Activated CD4-positive, alpha-beta T cell treated with anti-CD3 and anti-CD28 coated beads, Interleukin-2, amount 50 U/mL, for 24 hours (primary cell): ENCODE measurements around the gene CES2.
"Not testable (repeated sequence)": the region's sequence is repeated elsewhere in the genome, so short reads cannot be mapped to it uniquely, and the experiment has no call there.

Experiments
- DNase-seq, 2 donors: peaks; one replicate each; pipeline ENCODE4 v3.0.0-alpha.2; 2020; ENCODE audit warnings: low read depth in 1 of 2, low spot score in 1 of 2

Gene CES2

DNA sequence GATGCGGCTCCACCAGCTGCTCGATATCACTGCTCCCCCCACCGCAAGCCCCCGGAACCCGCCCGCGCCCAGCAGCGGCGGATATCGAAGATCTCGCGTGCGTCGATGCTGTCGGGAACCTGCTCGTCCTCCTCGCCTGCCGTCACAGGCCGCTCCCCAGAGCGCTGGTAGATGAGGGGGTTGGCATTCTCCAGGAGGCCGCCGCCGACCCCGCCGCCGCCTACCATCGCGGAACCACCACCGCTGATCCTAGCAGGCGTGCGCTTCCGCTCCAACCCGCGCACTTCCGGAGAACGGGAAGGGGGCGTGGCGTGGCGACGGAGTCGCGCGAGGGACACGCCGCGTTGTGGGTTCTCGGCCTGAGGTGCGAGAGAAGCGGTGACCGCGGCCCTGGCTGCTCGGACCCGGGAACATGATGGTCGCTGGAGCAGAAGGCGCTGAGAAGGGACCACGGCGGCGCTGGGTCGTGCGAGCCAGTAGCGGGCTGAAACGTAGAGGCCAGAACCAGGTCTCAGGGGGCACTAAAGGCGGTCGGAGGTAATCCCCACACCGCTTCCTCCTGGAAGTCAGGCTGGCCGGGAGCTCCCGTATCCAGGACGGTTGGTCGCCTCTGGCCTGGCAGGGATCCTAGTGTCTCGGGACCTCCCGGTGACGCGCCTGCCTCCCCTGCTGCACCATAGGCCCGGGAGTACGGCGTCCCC lies 1.0 kb upstream of the CES2 start, which contains the start of gene CIAO2B:
CIAO2B (minus strand) TSS at position 265 of the 701 bp plus-strand sequence; CDS start at position 227, 38 bp downstream.
- peak; percentile 79 to 81 for DNase-seq

DNA sequence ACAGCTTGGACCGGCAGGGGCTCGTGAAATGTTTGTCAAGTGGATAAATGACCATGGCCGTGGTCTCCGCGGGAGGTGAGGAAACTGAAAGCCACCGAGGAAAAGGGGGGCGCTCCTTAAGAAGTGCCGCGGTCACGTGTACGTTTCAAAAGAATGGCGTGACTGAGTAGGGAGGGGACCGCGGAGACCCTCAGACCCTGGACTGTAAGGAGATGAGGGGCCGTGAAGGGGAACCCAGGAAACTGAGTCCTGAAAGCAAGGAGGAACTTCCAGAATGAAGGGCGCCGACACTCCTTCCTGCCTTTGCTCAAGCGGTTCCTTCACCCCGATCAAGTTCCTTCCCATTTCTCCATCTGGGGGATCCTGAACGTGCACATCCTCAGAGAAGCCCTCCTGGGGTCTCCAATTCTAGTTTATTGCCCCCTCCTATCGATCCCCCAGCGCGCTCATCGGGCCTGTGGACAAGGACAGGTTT lies 440 bp upstream of the CES2 start:
- not testable (repeated sequence) for DNase-seq

DNA sequence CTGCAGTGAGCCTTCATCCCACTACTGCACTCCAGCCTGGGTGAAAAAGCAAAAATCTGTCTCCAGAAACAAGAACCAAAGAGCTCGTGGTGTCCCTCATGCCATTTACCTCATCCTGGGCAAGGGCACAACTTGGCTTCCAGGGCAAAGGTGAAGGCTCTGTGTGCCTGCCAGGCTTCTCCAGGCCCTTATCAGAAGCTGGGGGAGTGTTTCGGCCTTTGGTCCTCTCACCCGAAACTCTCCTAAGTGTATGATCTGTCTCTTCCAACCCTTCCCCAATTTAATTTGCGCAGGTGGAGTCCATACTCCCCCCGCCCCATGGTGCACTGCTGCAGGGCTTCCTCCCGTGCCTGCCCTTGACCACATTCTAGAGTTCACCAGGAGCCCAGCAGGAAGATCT lies 1.1 kb downstream of the CES2 start:
- DNase-seq: no peak

DNA sequence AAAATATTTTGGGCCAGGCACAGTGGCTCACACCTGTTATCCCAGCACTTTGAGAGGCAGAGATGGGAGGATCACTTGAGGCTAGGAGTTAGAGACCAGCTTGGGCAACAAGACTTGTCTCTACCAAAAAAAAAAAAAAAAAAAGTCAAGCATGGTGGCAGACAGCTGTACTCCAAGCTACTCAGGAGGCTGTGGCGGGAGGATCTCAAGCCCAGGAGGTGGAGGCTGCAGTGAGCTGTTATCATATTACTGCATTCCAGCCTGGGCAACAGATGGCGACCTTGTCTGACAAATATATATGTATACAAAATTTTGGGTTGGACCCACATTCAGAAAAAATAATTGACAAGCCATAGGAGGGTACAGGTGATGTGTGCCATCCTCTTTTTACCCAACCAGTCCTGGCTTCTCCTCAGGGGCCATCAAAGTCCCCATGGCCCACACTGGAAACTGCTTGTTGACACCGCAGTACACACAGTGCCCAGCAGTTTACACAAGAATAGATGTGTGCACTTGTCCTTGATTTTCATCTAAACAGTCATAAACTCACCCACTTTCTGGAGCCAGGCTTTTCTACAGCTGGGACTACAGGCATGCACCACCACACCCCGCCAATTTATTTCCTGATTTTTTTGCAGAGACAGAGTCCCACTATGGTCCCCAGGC lies 1.7 kb downstream of the CES2 start:
- DNase-seq: no peak

DNA sequence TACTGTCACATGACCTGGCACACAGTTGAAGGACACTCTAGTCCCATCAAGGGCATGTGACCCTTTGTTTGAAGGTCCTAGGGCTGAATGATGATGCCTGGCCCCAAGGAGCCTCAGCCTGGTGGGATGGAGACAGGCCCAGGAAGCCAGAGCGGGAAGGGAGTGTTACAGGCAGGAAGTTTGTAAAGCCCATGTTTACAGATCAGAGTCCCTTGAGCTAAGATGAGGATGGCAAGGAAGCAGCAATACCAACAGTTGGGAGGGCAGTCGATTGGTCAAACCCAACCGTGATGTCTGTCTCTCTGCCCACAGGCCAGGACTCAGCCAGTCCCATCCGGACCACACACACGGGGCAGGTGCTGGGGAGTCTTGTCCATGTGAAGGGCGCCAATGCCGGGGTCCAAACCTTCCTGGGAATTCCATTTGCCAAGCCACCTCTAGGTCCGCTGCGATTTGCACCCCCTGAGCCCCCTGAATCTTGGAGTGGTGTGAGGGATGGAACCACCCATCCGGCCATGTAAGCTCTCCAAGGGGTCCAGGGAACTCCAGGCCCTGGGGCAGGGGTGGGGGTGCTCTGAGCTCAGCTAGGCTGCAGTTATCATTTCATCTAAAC lies 2.5 kb downstream of the CES2 start:
- DNase-seq: no peak

DNA sequence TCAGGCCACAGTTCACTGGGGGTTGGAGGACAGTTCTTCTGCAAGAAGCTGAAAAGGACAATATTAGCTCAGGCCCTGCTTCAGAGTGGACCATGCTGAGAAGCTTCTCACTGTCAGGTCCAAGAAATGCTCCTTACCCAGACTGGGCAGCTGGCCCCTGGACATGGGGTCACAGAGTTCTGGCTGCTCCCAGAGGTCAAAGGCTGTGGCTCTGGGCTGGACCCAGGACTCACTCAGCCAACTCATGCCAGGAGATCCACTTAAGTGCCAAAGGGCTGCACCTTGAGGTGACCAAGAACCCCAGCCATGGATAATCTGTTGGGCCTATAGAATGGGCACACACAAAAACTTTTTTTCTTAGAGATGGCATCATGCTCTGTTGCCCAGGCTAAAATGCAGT lies 4.0 kb downstream of the CES2 start:
- no peak for DNase-seq

DNA sequence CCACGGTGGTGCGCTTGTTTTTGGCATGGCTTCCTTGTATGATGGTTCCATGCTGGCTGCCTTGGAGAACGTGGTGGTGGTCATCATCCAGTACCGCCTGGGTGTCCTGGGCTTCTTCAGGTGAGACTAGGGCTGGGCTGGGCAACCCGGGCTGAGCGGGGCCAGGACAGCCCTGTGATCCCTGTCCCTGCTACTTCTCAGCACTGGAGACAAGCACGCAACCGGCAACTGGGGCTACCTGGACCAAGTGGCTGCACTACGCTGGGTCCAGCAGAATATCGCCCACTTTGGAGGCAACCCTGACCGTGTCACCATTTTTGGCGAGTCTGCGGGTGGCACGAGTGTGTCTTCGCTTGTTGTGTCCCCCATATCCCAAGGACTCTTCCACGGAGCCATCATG lies 4.9 kb downstream of the CES2 start:
- DNase-seq: no peak

DNA sequence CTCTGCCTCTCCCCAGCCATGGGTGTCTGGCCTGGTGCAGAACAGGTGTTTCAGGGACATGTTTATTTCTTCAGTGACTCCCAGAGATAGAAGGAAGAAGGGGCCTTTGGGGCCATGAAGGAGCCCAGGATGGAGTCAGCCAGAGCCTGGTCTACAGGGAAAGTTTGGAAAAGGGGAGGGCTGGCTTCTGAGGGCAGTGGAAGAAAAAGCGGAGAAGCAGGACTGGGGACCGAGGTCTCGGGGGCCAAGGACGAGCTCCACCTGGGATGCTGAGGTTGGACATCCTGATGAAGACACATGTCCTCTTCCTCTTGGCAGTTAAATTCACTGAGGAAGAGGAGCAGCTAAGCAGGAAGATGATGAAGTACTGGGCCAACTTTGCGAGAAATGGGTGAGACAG lies 7.7 kb downstream of the CES2 start:
- DNase-seq: no peak

DNA sequence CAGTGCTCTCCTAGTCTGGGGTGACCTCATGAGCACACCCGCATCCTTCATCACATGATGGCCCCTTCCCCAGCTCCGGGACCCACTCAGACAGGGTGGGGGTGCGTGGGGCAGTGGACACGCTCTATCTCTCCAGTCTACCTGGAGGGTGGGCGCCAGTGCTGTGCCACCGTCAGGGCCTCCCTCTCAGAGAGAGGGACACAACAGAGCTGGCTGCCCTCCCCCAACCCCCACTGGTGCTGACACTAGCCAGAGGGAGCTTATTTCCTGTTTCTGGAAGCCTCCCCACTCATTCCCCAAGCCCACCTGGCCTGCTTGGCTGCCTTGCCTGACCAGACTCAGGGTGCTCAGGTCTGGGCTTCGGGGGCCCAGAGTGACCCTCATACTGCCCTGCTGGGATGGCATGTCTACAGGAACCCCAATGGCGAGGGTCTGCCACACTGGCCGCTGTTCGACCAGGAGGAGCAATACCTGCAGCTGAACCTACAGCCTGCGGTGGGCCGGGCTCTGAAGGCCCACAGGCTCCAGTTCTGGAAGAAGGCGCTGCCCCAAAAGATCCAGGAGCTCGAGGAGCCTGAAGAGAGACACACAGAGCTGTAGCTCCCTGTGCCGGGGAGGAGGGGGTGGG lies 8.2 kb downstream of the CES2 start:
- DNase-seq: no peak

DNA sequence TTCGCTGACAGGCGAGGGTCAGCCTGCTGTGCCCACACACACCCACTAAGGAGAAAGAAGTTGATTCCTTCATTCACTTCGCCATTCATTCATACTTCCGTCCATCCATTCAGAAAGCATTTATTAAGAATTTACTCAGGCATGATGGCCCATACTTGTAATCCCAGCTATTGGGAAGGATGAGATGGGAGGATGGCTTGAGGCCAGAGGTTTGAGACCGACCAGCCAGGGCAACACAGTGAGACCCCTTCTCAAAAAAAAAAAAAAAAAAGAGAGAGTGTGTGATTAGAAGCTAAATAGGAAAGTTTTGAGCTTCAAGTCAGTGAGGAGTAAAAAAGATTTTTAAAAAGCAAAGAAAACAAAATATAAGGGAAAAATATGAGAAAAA lies 8.7 kb downstream of the CES2 start:
- no peak for DNase-seq

DNA sequence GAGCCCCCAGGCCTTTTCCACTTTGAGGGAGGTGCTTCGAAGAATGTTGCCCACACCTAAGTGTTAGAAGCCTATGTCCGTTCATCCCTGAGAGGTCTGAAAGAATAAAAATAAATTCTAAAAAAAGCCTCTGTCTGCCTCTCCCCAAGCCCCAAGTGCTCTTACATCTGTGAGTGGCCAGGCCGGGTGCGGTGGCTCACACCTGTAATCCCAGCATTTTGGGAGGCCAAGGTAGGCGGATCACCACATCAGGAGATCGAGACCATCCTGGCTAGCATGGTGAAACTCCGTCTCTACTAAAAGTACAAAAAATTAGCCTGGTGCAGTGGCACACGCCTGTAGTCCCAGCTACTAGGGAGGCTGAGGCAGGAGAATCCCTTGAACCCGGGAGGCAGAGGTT lies 9.7 kb downstream of the CES2 start:
- not testable (repeated sequence) for DNase-seq

DNA sequence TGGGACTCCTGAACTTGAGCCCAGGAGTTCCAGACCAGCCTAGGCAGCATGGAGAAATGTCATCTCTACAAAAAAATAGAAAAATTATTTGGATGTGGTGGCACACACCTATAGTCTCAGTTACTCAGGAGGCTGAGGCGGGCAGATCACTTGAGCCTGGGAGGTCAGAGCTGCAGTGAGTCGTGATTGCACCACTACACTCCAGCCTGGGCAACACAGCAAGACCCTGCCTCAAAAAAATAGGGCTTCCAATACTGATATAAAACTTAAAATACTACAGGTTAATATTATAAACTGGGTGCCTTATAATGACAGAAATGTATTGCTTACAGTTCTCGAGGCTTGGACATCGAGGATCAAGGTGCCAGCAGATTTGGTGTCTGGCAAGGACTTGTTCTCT lies 10.6 kb downstream of the CES2 start:
- DNase-seq: no peak

DNA sequence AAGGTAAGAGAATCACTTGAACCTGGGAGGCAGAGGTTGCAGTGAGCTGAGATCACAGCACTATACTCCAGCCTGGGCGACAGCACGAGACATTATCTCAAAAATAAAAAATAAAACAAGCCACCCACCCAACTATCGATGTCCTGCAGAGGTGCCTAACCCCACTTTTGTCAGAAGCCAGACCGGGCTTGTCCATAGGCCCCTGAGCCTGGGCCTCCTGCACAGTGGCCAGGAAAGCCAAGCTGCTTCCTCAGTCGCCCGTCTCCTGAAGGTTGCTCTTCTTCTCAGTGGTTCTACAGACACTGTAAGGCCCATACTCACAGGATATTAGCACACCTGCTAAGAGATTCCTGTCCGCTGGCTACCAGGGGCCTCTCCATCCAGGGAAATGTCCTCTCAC lies 11.2 kb downstream of the CES2 start:
- DNase-seq: no peak

DNA sequence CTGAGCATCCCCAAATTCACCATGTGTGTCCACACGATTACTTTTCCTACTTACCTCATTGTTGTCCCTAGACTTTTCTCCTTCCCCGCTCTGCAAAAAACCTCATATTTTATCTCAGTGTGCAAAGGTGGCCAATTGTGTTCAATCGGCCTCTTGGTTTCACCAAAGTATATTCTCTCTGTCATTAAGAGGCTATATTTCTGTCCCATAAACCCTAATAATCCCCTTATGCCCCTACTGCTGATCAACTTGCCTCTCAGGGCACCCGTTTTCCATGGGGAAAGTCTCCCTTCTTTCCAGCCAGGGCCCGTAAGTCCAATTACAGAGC lies 11.6 kb downstream of the CES2 start:
- DNase-seq: no peak

DNA sequence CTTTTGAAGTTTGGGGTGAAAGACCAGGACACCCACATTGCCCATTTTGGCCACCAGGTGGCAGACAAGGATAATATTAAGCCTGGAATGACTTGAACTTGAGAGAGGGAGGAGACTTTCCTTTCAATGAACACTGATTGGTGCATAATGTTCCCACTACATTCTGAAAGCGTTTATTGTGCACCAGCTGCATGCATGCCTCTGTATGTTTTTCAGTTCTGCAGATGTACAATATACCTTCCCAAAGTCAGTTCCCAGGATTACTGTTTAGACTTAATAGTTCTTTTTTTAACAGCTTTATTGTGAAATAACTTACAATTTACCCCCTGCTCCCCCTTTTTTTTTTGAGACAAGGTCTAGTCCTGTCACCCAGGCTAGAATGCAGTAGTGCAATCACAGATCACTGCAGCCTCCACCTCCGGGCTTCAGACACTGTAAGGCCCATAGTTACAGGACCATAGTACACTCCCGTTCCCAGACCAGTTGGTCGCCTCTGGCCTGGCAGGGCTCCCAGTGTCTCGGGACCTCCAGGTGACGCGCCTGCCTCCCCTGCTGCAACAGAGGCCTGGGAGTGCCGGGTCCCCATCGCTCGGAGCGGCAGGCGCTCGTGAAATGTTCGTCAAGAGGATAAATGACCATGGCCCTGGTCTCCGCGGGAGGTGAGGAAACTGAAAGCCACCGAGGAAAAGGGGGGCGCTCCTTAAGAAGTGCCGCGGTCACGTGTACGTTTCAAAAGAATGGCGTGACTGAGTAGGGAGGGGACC lies 12.2 kb downstream of the CES2 start:
- peak; percentile 71 to 77 for DNase-seq

DNA sequence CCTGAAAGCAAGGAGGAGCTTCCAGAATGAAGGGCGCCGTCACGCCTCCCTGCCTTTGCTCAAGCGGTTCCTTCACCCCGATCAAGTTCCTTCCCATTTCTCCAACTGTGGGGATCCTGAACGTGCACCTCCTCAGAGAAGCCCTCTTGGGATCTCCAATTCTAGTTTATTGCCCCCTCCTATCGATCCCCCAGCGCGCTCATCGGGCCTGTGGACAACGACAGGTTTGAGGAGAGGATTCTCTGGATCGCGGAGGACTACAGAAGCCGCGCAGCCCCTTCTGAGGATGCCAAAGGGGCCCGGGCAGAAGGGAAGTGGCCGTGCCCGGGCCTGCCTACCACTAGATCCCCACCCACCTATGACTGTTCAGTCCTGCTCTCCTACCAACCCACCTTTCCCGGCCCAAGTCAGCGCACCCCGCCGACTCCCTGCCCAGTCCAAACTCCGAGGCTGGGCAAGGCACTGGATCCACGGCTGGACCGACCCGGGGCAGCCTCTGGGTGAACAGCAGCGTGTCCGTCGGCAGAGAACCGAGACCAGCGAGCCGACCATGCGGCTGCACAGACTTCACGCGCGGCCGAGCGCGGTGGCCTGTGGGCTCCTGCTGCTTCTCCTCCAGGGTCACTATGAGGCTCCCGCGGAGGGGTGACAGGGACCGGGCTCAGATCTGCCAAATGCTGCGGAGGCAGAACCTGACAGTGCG lies 13.0 kb downstream of the CES2 start:
- DNase-seq: no peak

DNA sequence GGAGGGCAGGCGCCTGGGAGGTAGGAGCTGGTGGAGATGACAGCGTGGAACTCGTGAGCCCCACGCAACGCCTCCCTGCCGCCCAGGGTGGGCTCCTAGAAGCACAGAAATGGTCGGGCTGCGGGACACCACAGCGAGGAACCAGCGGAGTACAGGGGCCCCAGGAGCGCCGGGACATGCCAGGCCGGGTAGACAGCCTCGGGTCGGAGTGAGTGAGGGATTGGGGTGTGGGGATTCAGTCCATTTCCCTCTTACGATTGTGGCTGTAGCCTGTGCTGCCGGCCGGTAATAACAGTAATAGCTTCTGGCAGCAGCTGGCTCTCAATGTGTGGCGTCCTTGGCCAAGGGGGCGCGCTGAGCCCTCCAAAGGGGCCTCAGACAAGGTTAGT lies 13.5 kb downstream of the CES2 start:
- DNase-seq: no peak

DNA sequence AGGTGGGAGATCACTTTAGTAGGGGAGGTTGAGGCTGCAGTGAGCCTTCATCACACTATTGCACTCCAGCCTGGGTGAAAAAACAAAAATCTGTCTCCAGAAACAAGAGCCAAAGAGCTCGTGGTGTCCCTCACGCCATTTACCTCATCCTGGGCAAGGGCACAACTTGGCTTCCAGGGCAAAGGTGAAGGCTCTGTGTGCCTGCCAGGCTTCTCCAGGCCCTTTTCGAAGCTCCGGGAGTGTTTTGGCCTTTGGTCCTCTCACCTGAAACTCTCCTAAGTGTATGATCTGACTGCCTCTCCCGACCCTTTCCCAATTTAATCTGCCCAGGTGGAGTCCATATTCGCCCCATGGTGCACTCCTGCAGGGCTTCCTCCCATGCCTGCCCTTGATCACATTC lies 14.2 kb downstream of the CES2 start:
- DNase-seq: no peak

DNA sequence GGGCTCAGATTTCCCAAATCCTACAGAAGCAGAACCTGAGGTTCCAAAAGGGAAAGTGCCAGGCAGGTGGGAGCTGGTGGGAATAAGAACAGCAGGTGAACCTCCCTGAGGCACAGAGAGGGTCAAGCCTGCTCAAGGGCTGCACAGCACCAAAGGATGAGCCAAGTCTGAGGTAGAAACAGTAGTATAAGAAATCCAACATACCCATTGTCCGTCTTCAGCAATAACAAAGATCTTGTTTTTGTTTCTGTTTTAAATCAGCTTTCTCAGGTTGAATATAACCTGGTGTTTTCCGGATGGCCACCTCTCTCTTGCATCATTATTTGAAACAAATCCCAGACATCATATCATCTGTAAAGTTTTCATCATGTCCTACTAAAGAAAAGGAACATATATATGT lies 15.1 kb downstream of the CES2 start:
- DNase-seq: no peak

DNA sequence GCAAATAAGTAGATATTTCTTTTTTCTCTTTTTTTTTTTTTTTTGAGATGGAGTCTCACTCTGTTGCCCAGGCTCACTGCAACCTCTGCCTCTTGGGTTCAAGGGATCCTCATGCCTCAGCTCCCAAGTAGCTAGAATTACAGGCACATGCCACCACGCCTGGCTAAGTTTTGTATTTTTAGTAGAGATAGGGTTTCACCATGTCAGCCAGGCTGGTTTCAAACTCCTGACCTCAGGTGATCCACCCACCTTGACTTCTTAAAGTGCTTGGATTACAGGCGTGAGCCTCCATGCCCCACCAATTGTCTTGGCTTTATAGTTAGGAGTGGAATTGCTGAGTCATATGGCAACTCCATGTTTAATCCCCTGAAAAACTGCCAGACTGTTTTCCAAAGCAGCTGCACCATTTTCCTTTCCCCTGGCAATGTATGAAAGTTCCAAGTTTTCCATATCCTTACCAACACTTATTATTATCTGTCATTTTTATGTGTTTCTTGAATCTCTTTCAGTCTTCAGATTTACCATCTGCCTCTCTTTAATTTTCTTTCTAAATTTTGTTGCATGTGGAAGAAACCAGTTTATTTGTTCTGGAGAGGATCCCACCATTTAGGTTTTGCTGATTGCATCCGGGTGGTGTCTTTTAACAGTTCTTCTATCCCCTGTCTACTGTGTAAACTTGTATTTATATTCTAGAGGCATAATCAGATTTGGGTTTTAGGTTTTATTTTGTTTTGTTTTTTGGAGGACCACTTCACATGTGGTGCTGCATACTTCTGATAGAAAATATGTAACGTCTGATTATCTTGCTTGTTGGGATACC lies 15.9 kb downstream of the CES2 start:
- DNase-seq: no peak
